GM12878 (cell line): Measurements from ENCODE around the gene COL13A1. TPM values are rescaled to one million over a fixed set of nuclear protein-coding genes. Genes with fewer than 3 reads are reported as not detected.

Experiments
- ATAC-seq: fragments of 200-7000 bp; cut with Tn5 transposase; 3 replicates; pipeline ENCODE4 v1.9.1; 2020; ENCODE audit warnings: mild to moderate bottlenecking, moderate library complexity
- BruUV-seq: library from RNA; stranded (reverse); fragments of 400-500 nt; replicated peaks from 2 replicates; lab custom pipeline; 2021; lab: Mats Ljungman, UMichigan
- CTCF ChIA-PET: fragments of 300-600 bp; sonication (Branson Sonifier 250); formaldehyde crosslinking; extraction: SDS; loops from one replicate; lab custom pipeline; 2021; ENCODE audit warnings: inconsistent platforms; lab: Yijun Ruan, JAX
- POLR2A ChIA-PET: fragments of 350-600 bp; formaldehyde crosslinking; extraction: SDS; loops from one replicate; lab custom pipeline; 2021; ENCODE audit warnings: inconsistent platforms; lab: Charles Lee
- RAD21 ChIA-PET: fragments of 300-600 bp; sonication (Branson Sonifier 250); formaldehyde crosslinking; loops from one replicate; lab custom pipeline; 2023; ENCODE audit warnings: antibody characterized with exemption; ENCODE audit not compliant: unreplicated experiment; lab: Charles Lee
- SMC1A ChIA-PET: fragments of 300-600 bp; sonication (Branson Sonifier 250); formaldehyde crosslinking; loops from one replicate; lab custom pipeline; 2023; ENCODE audit not compliant: unreplicated experiment, uncharacterized antibody; lab: Charles Lee
- DNase-seq: peaks from one replicate; pipeline ENCODE4 v3.0.0-alpha.2; 2011; ENCODE audit warnings: low read depth, low spot score
- FAIRE-seq: peaks from 3 replicates; lab custom pipeline; 2011; peaks lifted over from hg19 to GRCh38; lab: Jason Lieb, UNC
- H2AFZ ChIP-seq: 2 replicates; pipeline ENCODE4 v1.6.0; 2011; ENCODE audit warnings: low read depth, low read length, control low read depth; ENCODE audit not compliant: control insufficient read depth
- H3K27ac ChIP-seq: 2 replicates; pipeline ENCODE4 v1.5.1; 2011; ENCODE audit warnings: control low read depth; ENCODE audit not compliant: control insufficient read depth, insufficient read depth
- H3K27me3 ChIP-seq, 2 experiments: replicated peaks in 1 of 2; 2 replicates each; pipeline versions ENCODE4 v1.6.0 to v1.6.1; 2011; ENCODE audit warnings: low read length in 1 of 2; ENCODE audit not compliant: control insufficient read depth in 2 of 2, insufficient read depth in 2 of 2
- H3K36me3 ChIP-seq, 2 experiments: 2 replicates each; pipeline ENCODE4 v1.5.1; 2011; ENCODE audit warnings: low read length in 1 of 2; ENCODE audit not compliant: control insufficient read depth in 2 of 2, insufficient read depth in 2 of 2
- H3K4me1 ChIP-seq: 2 replicates; pipeline ENCODE4 v1.6.1; 2011; ENCODE audit warnings: mild to moderate bottlenecking, low read length, moderate library complexity, mixed read lengths; ENCODE audit not compliant: control insufficient read depth, insufficient read depth
- H3K4me2 ChIP-seq: 2 replicates; pipeline ENCODE4 v1.6.0; 2011; ENCODE audit warnings: control low read depth; ENCODE audit not compliant: control insufficient read depth, insufficient read depth
- H3K4me3 ChIP-seq: fragments of 200-600 bp; sonication (generic); 2 replicates; pipeline ENCODE4 v1.5.1; 2016
- H3K79me2 ChIP-seq: 2 replicates; pipeline ENCODE4 v1.6.0; 2011; ENCODE audit warnings: low read length; ENCODE audit not compliant: control insufficient read depth, insufficient read depth
- H3K9ac ChIP-seq: 2 replicates; pipeline ENCODE4 v1.8.0; 2011; ENCODE audit warnings: low read length, control low read depth, mixed read lengths; ENCODE audit not compliant: control insufficient read depth, insufficient read depth
- H3K9me3 ChIP-seq: replicated peaks from 3 replicates; pipeline ENCODE4 v1.5.1; 2011; ENCODE audit warnings: mild to moderate bottlenecking, low read length; ENCODE audit not compliant: control insufficient read depth, insufficient read depth
- H4K20me1 ChIP-seq: 2 replicates; pipeline ENCODE4 v1.6.0; 2011; ENCODE audit not compliant: control insufficient read depth, insufficient read depth
- CEBPB ChIP-seq, 2 experiments: fragments of 150-350 bp in 1 of 2; IDR thresholded peaks; 2 replicates each; pipeline ENCODE4 v1.6.1; 2012 to 2014; ENCODE audit warnings: low read depth in 2 of 2, low read length in 2 of 2, borderline replicate concordance in 1 of 2, inconsistent platforms in 1 of 2
- CEBPZ ChIP-seq: fragments of 150-350 bp; IDR thresholded peaks from 2 replicates; pipeline ENCODE4 v1.6.1; 2016; ENCODE audit warnings: low read depth, low read length
- DPF2 ChIP-seq: fragments of 450-650 bp; IDR thresholded peaks from 2 replicates; pipeline ENCODE4 v1.6.1; 2017; ENCODE audit warnings: mild to moderate bottlenecking
- ESRRA ChIP-seq: IDR thresholded peaks from 2 replicates; pipeline ENCODE4 v1.6.1; 2012; ENCODE audit warnings: mild to moderate bottlenecking, low read length, improper control_type of control experiment
- EZH2 ChIP-seq: IDR thresholded peaks from 2 replicates; pipeline ENCODE4 v1.6.1; 2012; ENCODE audit warnings: low read depth, mild to moderate bottlenecking, control low read depth, inconsistent platforms, low read length, borderline replicate concordance; ENCODE audit not compliant: control insufficient read depth
- GATAD2B ChIP-seq: fragments of 450-650 bp; conservative IDR thresholded peaks from 2 replicates; pipeline ENCODE4 v1.6.1; 2017; ENCODE audit warnings: low read depth, mild to moderate bottlenecking, moderate library complexity
- KAT2A ChIP-seq: conservative IDR thresholded peaks from 2 replicates; pipeline ENCODE4 v1.6.1; 2011; ENCODE audit warnings: low read depth, low read length; ENCODE audit not compliant: control insufficient read depth
- LARP7 ChIP-seq: fragments of 450-650 bp; IDR thresholded peaks from 2 replicates; pipeline ENCODE4 v1.6.1; 2017; ENCODE audit warnings: mild to moderate bottlenecking
- MAX ChIP-seq: IDR thresholded peaks from 2 replicates; pipeline ENCODE4 v1.6.1; 2012; ENCODE audit warnings: low read depth, low read length, improper control_type of control experiment
- NR2F1 ChIP-seq: fragments of 450-650 bp; conservative IDR thresholded peaks from 2 replicates; pipeline ENCODE4 v1.6.1; 2017; ENCODE audit warnings: mild to moderate bottlenecking
- RB1 ChIP-seq: fragments of 450-650 bp; formaldehyde crosslinking; IDR thresholded peaks from 2 replicates; pipeline ENCODE4 v1.6.1; 2017; ENCODE audit warnings: mild to moderate bottlenecking, borderline replicate concordance
- TCF12 ChIP-seq: IDR thresholded peaks from 2 replicates; pipeline ENCODE4 v1.6.1; 2011; ENCODE audit warnings: low read depth, mild to moderate bottlenecking, low read length
- ZNF24 ChIP-seq: fragments of 450-650 bp; IDR thresholded peaks from 2 replicates; pipeline ENCODE4 v1.6.1; 2017; ENCODE audit warnings: antibody characterized with exemption, mild to moderate bottlenecking
- WGBS: methylation state at CpG from one replicate; pipeline ENCODE4 v1.1.6; 2016; ENCODE audit warnings: low lambda C conversion rate; ENCODE audit not compliant: insufficient replicate concordance, insufficient coverage; ENCODE audit errors: missing lambda C conversion rate; 5-methylcytosine and 5-hydroxymethylcytosine counted together
- in situ Hi-C: fragments of 300-500 bp; cut with MboI; formaldehyde crosslinking; loops from 9 replicates; pipeline ENCODE4 v1.14.3; 2018; ENCODE audit warnings: mixed read lengths
- intact Hi-C: fragments of 100-400 bp; cut with micrococcal nuclease; formaldehyde crosslinking; loops from one replicate; pipeline ENCODE4 v1.14.2; 2022; ENCODE audit not compliant: unreplicated experiment
- polyA plus RNA-seq, 11 experiments: library from polyadenylated mRNA; depleted of rRNA in 4 of 11; unstranded in 6 of 11; stranded (reverse) in 5 of 11; fragments of >200 nt; fragmentation: Nextera tagmentation in 4 of 11; fragmentation: Illumina TruSeq in 1 of 11; extraction: Ambion mirVana in 4 of 11; extraction: Trizol in 1 of 11; gene quantifications; 1 replicate in 1 of 11; 2 replicates in 10 of 11; pipeline versions ENCODE4 v1.2.1 to v1.2.3, GENCODE V29; 2011 to 2016; ENCODE audit warnings: inconsistent platforms in 2 of 11, missing spikeins in 2 of 11, low read depth in 1 of 11
- total RNA-seq, 4 experiments: library from RNA; depleted of rRNA in 3 of 4; stranded (reverse); fragments of >200 nt in 3 of 4; fragmentation: Illumina TruSeq in 1 of 4; extraction: Trizol in 1 of 4; gene quantifications; 2 replicates each; pipeline versions ENCODE4 v1.2.1 to v1.2.3, GENCODE V29; 2013 to 2021

Gene COL13A1
- total and polyA plus RNA-seq, 10 of the 15 experiments (the other 5 are each of a cell fraction or from before 2014, with no cell fraction given), result 0.03 to 0.15 (median 0.05) TPM; not detected in 7

GRCh38 chr10:69890065-69890847 is 88.5 kb downstream of the COL13A1 start:
- H3K79me2 ChIP-seq, result no peaks in the 10 kb centered on the region
- POLR2A ChIA-PET, result no interaction called here
- 15% methylated on average over 7 of the region's 7 CpGs for whole genome bisulfite sequencing
- CTCF ChIA-PET, result no interaction called here
- H3K9me3 ChIP-seq, result no peaks in the 10 kb centered on the region
- H2AFZ ChIP-seq, result no peak overlapping the region
- FAIRE-seq (no peak), DNase-seq (no peak), ATAC-seq (no peak)
- BruUV-seq, result no TSS peak
- intact Hi-C loops (no loop called here), in situ Hi-C loops (no loop called here)
- no peak overlapping the region for H3K4me3 ChIP-seq
- H3K4me1 ChIP-seq, result no peaks in the 10 kb centered on the region
- RAD21 ChIA-PET, result no interaction called here
- no peak overlapping the region for H3K27ac ChIP-seq
- TF ChIP-seq KAT2A (no peak), NR2F1 (no peak), CEBPB (IDR thresholded peaks at IDR 0.05; ENCODE audit: borderline replicate concordance in 1 of 2, low read depth in 2 of 2, low read length in 2 of 2) (no peak), ZNF24 (no peak), LARP7 (no peak), MAX (no peak), TCF12 (no peak), ESRRA (no peak), GATAD2B (no peak), EZH2 (no peak), DPF2 (no peak), CEBPZ (no peak), RB1 (no peak)
- no peak overlapping the region for H3K4me2 ChIP-seq
- no peaks in the 10 kb centered on the region for H4K20me1 ChIP-seq
- peaks cover 0 to 6% of the 10 kb centered on the region in 2 experiments; a peak in 2 of 4 replicates for H3K27me3 ChIP-seq
- SMC1A ChIA-PET, result no interaction called here
- H3K9ac ChIP-seq, result no peak overlapping the region
- H3K36me3 ChIP-seq, result no peaks in the 10 kb centered on the region
